Endothelial cell of umbilical vein (primary cell): Measurements from ENCODE around the gene TMPRSS6. TPM values are rescaled to one million over a fixed set of nuclear protein-coding genes. Genes with fewer than 3 reads are reported as not detected.

Source experiments
- BruUV-seq: library from RNA; stranded (reverse); fragments of 400-500 nt; replicated peaks from 2 replicates; lab custom pipeline; 2021; lab: Mats Ljungman, UMichigan
- CTCF ChIA-PET: fragments of 300-600, 350-600 bp; sonication (Branson Sonifier 250); formaldehyde crosslinking; loops from one replicate; lab custom pipeline; 2021; ENCODE audit warnings: antibody characterized with exemption, inconsistent platforms; lab: Charles Lee
- POLR2A ChIA-PET: fragments of 300-600, 350-600 bp; sonication (Branson Sonifier 250); formaldehyde crosslinking; loops from one replicate; lab custom pipeline; 2021; ENCODE audit warnings: antibody characterized with exemption, inconsistent platforms; lab: Charles Lee
- DNase-seq: peaks from one replicate; pipeline ENCODE4 v3.0.0-alpha.2; 2011; ENCODE audit warnings: low read depth, low spot score
- FAIRE-seq: peaks from 2 replicates; lab custom pipeline; 2011; peaks lifted over from hg19 to GRCh38; lab: Jason Lieb, UNC
- H2AFZ ChIP-seq: 2 replicates; pipeline ENCODE4 v1.6.0; 2012; ENCODE audit warnings: low read depth, low read length, control low read depth, inconsistent platforms
- H3K27ac ChIP-seq: 2 replicates; pipeline ENCODE4 v1.5.1; 2011; ENCODE audit warnings: low read depth, mild to moderate bottlenecking, control low read depth, low read length, moderate library complexity; ENCODE audit not compliant: insufficient read depth
- H3K27me3 ChIP-seq, 2 experiments: 2 replicates each; pipeline versions ENCODE4 v1.6.0 to v1.6.1; 2011; ENCODE audit warnings: low read length in 2 of 2, mixed read lengths in 1 of 2; ENCODE audit not compliant: control insufficient read depth in 2 of 2, insufficient read depth in 2 of 2
- H3K36me3 ChIP-seq, 2 experiments: 2 replicates in 1 of 2; 3 replicates in 1 of 2; pipeline ENCODE4 v1.5.1; 2011; ENCODE audit warnings: low read length in 2 of 2, mild to moderate bottlenecking in 1 of 2, moderate library complexity in 1 of 2; ENCODE audit not compliant: control insufficient read depth in 2 of 2, insufficient read depth in 2 of 2; ENCODE audit errors: extremely low read depth in 1 of 2
- H3K4me1 ChIP-seq: 3 replicates; pipeline ENCODE4 v1.5.1; 2011; ENCODE audit warnings: mild to moderate bottlenecking, low read length; ENCODE audit not compliant: control insufficient read depth, insufficient read depth; ENCODE audit errors: extremely low read depth
- H3K4me2 ChIP-seq: 2 replicates; pipeline ENCODE4 v1.6.1; 2011; ENCODE audit warnings: low read length, control low read depth, mixed read lengths; ENCODE audit not compliant: insufficient read depth
- H3K4me3 ChIP-seq, 3 experiments: fragments of 200-600 bp in 1 of 3; sonication (generic), shearing (Covaris generic) in 1 of 3; replicated peaks in 1 of 3; 2 replicates each; pipeline ENCODE4 v1.5.1; 2011 to 2016; ENCODE audit warnings: control low read depth in 3 of 3, low read length in 3 of 3, mild to moderate bottlenecking in 2 of 3, inconsistent platforms in 1 of 3, low read depth in 1 of 3, moderate library complexity in 1 of 3; ENCODE audit not compliant: insufficient read depth in 1 of 3
- H3K79me2 ChIP-seq: 2 replicates; pipeline ENCODE4 v1.6.0; 2012; ENCODE audit warnings: low read length, inconsistent platforms; ENCODE audit not compliant: control insufficient read depth, insufficient read depth
- H3K9ac ChIP-seq: replicated peaks from 2 replicates; pipeline ENCODE3; 2011; ENCODE audit warnings: low read length, control low read depth; ENCODE audit not compliant: insufficient read depth; ENCODE audit errors: extremely low read depth
- H3K9me1 ChIP-seq: replicated peaks from 3 replicates; pipeline ENCODE4 v1.6.0; 2011; ENCODE audit warnings: mild to moderate bottlenecking, low read length; ENCODE audit not compliant: control insufficient read depth, insufficient read depth; ENCODE audit errors: extremely low read depth
- H3K9me3 ChIP-seq: replicated peaks from 2 replicates; pipeline ENCODE4 v1.5.1; 2012; ENCODE audit warnings: low read length, inconsistent platforms; ENCODE audit not compliant: control insufficient read depth, insufficient read depth
- H4K20me1 ChIP-seq: replicated peaks from 2 replicates; pipeline ENCODE3; 2011; ENCODE audit warnings: mild to moderate bottlenecking, low read length; ENCODE audit not compliant: control insufficient read depth, insufficient read depth; ENCODE audit errors: extremely low read depth
- EZH2 ChIP-seq: IDR thresholded peaks from 2 replicates; pipeline ENCODE4 v1.6.1; 2012; ENCODE audit warnings: borderline replicate concordance, low read depth, mild to moderate bottlenecking, moderate library complexity, low read length, inconsistent platforms; ENCODE audit not compliant: severe bottlenecking
- GATA2 ChIP-seq: IDR thresholded peaks from 2 replicates; pipeline ENCODE4 v1.7.0; 2011; ENCODE audit warnings: low read depth, mild to moderate bottlenecking, moderate library complexity, mixed read lengths, low read length; ENCODE audit not compliant: insufficient read length, insufficient read depth
- JUN ChIP-seq: IDR thresholded peaks from 2 replicates; pipeline ENCODE4 v1.6.1; 2011; ENCODE audit warnings: borderline replicate concordance, low read depth; ENCODE audit not compliant: insufficient read length, insufficient read depth
- dilution Hi-C: fragments of 300-500 bp; cut with MboI; formaldehyde crosslinking; loops from one replicate; pipeline ENCODE4 v1.15.0; 2019; ENCODE audit warnings: low sequenced_read_pairs; ENCODE audit not compliant: extremely low pct_ligation_motif_present
- intact Hi-C: fragments of 100-400 bp; cut with micrococcal nuclease; formaldehyde crosslinking; loops from one replicate; pipeline ENCODE4 v1.10.0; 2022
- polyA plus RNA-seq, 4 experiments: library from polyadenylated mRNA; depleted of rRNA in 3 of 4; stranded (reverse) in 3 of 4; unstranded in 1 of 4; fragments of >200 nt; gene quantifications; 2 replicates each; pipeline versions ENCODE4 v1.2.1 to v1.2.3, GENCODE V29; 2011 to 2012; ENCODE audit warnings: missing spikeins in 1 of 4
- total RNA-seq: library from RNA; stranded (reverse); gene quantifications from 2 replicates; pipeline ENCODE4 v1.2.3, GENCODE V29; 2021
- TF ChIP-seq, protein P1 (sequence below), 2 donors: IDR thresholded peaks; 1 replicate in 1 of 2; 2 replicates in 1 of 2; pipeline ENCODE4 v1.5.1; 2011; ENCODE audit warnings: low read length in 2 of 2, mild to moderate bottlenecking in 2 of 2, moderate library complexity in 2 of 2, control low read depth in 1 of 2, inconsistent platforms in 1 of 2, low read depth in 1 of 2; ENCODE audit not compliant: insufficient read depth in 1 of 2; ENCODE audit errors: extremely low read depth in 1 of 2

The TMPRSS6 gene
- total and polyA plus RNA-seq, 2 donors (not counting 3 experiments of a cell fraction or from before 2014, with no cell fraction given): not detected

DNA sequence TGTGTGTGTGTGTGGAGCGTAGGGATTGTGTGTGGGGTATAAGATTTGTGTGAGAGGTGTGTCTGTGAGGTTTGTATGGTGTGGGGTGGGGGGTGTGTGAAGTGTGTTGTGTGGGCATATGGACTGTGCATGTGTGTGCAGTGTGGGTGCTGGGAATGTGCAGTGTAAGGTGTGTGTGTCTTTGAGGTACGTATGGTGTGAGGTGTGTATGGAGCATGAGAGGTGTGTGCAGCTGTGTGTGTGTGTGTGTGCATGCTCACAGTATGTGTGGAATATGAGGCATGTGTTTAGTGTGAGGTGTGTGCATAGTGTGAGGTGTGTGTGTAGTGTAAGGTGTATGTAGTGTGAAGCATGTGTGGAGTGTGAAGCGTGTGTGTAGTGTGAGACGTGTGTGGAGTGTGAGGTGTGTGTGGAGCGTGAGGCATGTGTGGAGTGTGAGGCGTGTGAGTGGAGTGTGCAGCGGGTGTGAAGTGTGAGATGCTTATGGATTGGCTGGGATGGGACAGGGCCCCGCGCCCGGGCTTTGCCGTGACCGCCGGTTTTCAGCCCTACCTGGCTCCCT is 1.7 kb upstream of the TMPRSS6 start:
- Histone ChIP-seq H3K4me1 (no peaks in the 10 kb centered on the region), H3K27ac (no peak overlapping the region), H3K9me1 (no peaks in the 10 kb centered on the region), H4K20me1 (no peaks in the 10 kb centered on the region), H3K9me3 (no peaks in the 10 kb centered on the region), H2AFZ (no peak overlapping the region), H3K27me3 (peaks cover 0 to 4% of the 10 kb centered on the region in 2 experiments), H3K4me2 (no peak overlapping the region), H3K79me2 (no peaks in the 10 kb centered on the region), H3K4me3 (no peak overlapping the region), H3K36me3 (no peaks in the 10 kb centered on the region), H3K9ac (no peak overlapping the region)
- TF ChIP-seq GATA2: no peak
- TF ChIP-seq, protein P1, sequence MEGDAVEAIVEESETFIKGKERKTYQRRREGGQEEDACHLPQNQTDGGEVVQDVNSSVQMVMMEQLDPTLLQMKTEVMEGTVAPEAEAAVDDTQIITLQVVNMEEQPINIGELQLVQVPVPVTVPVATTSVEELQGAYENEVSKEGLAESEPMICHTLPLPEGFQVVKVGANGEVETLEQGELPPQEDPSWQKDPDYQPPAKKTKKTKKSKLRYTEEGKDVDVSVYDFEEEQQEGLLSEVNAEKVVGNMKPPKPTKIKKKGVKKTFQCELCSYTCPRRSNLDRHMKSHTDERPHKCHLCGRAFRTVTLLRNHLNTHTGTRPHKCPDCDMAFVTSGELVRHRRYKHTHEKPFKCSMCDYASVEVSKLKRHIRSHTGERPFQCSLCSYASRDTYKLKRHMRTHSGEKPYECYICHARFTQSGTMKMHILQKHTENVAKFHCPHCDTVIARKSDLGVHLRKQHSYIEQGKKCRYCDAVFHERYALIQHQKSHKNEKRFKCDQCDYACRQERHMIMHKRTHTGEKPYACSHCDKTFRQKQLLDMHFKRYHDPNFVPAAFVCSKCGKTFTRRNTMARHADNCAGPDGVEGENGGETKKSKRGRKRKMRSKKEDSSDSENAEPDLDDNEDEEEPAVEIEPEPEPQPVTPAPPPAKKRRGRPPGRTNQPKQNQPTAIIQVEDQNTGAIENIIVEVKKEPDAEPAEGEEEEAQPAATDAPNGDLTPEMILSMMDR (IDR thresholded peaks at IDR 0.05; ENCODE audit: extremely low read depth in 1 of 2, insufficient read depth in 1 of 2, low read depth in 1 of 2, low read length in 2 of 2): no peak
- TF ChIP-seq EZH2: no peak
- no peak for TF ChIP-seq JUN
- no TSS peak for BruUV-seq
- POLR2A ChIA-PET: no interaction called here
- intact Hi-C loops (no loop called here), dilution Hi-C loops (no loop called here)
- DNase-seq (no peak), FAIRE-seq (no peak)
- CTCF ChIA-PET: no interaction called here
